Neuron (in vitro differentiated cells): ENCODE data around the gene NPAS3.

ENCODE experiments used
- H2AFZ ChIP-seq: one replicate; pipeline ENCODE4 v1.6.1; 2013; ENCODE audit warnings: low read depth, mild to moderate bottlenecking, inconsistent platforms, low read length, moderate library complexity
- H3K27me3 ChIP-seq: one replicate; pipeline ENCODE4 v1.6.1; 2013; ENCODE audit warnings: low read length; ENCODE audit not compliant: insufficient read depth
- H3K36me3 ChIP-seq: one replicate; pipeline ENCODE4 v1.6.1; 2013; ENCODE audit warnings: low read length; ENCODE audit not compliant: insufficient read depth
- H3K4me1 ChIP-seq: one replicate; pipeline ENCODE4 v1.6.1; 2013; ENCODE audit warnings: low read length; ENCODE audit not compliant: insufficient read depth
- H3K4me3 ChIP-seq: 2 replicates; pipeline ENCODE4 v1.5.1; 2013; ENCODE audit warnings: mild to moderate bottlenecking, low read length, moderate library complexity
- H3K9me3 ChIP-seq: one replicate; pipeline ENCODE4 v1.6.1; 2013; ENCODE audit warnings: low read length

Gene NPAS3

GRCh38 chr14:32950584-32950983, 11.9 kb downstream of the NPAS3 start:
- Histone ChIP-seq H3K27me3 (no peaks in the 10 kb centered on the region), H2AFZ (no peak overlapping the region), H3K4me3 (no peak overlapping the region), H3K36me3 (peaks cover 8% of the 10 kb centered on the region), H3K9me3 (no peaks in the 10 kb centered on the region), H3K4me1 (peaks cover 41% of the 10 kb centered on the region)

DNA sequence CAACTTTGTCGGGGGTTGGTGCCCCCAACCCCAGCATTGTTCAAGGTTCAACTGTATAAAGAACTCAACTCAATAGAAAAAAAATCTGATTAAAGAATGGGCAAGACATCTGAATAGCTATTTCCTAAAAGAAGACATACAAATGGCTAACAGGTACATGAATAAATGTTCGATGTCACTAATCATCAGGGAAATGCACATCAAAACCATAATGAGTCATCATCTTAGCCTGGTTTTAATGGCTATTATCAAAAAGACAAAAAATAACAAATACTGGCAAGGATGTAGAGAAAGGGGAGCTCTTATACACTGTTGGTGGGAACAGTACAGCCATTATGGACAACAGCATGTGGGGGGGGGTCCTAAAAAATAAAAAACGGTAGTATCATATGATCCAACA, 28.7 kb downstream of the NPAS3 start:
- Histone ChIP-seq H3K4me3 (no peak overlapping the region), H3K4me1 (peaks cover 2% of the 10 kb centered on the region), H3K9me3 (peaks cover 13% of the 10 kb centered on the region), H3K36me3 (peaks cover 26% of the 10 kb centered on the region), H3K27me3 (no peaks in the 10 kb centered on the region), H2AFZ (no peak overlapping the region)

DNA sequence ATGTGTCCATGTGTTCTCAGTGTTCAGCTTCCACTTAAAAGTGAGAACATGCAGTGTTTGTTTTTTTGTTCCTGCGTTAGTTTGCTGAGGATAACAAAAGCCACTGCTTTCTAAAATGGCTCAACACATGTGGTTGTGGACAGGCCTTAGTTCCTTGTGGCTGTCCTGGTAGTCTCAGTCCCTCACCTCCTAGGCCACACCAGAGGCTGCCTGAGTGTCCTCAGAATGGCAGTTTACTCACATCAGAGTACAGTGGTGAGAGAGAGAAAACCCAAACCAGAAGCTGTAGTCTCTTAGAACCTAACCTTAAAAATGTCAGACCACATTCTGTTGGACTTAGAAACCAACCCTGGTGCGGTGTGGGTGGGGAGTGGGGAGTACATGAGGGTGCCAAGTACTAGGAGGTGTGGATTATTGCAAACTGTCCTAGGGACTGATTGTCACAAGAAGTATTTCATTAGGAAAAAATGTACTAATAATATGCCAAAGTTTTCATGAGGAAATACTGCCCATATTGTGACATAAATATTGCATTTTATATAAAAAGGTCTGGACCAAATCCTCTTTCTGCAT, 30.4 kb downstream of the NPAS3 start:
- Histone ChIP-seq H2AFZ (no peak overlapping the region), H3K4me1 (peaks cover 2% of the 10 kb centered on the region)

DNA sequence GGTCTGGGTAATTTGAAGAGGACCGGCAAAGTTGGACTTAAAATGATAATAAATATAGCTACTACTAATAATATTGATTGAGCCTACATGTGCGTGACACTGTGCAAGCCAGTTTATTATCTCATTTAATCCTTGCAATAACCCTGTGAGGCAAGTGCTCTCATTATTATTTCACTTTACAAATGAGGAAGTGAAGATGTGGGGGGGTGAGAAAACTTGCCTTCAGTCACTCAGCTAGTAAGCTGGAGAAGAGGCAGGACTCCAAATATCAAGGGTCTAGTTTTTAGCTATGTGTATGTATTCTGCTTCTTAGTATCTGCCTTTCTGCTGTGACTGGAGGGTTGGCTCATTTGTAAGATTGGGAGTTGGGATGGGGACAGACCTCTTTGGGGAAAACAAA, 39.2 kb downstream of the NPAS3 start:
- H3K27me3 ChIP-seq = no peaks in the 10 kb centered on the region
- peaks cover 18% of the 10 kb centered on the region for H3K36me3 ChIP-seq
- H2AFZ ChIP-seq = no peak overlapping the region
- H3K9me3 ChIP-seq = no peaks in the 10 kb centered on the region
- no peak overlapping the region for H3K4me3 ChIP-seq
- H3K4me1 ChIP-seq = peaks cover 14% of the 10 kb centered on the region

More for the DNA sequence above, 30.4 kb downstream of the NPAS3 start:
- Histone ChIP-seq H3K27me3 (no peaks in the 10 kb centered on the region), H3K36me3 (peaks cover 27% of the 10 kb centered on the region), H3K9me3 (peaks cover 11% of the 10 kb centered on the region), H3K4me3 (no peak overlapping the region)

- Histone ChIP-seq H3K4me3 (no peak overlapping the region), H3K36me3 (peaks cover 16% of the 10 kb centered on the region), H3K27me3 (no peaks in the 10 kb centered on the region), H2AFZ (no peak overlapping the region), H3K9me3 (no peaks in the 10 kb centered on the region), H3K4me1 (peaks cover 14% of the 10 kb centered on the region)
Measured at GRCh38 chr14:32978691-32979255, 40.1 kb downstream of the NPAS3 start.

GRCh38 chr14:32980178-32980901, 41.7 kb downstream of the NPAS3 start:
- H3K9me3 ChIP-seq = no peaks in the 10 kb centered on the region
- H3K4me1 ChIP-seq = peaks cover 29% of the 10 kb centered on the region
- H2AFZ ChIP-seq = no peak overlapping the region
- H3K4me3 ChIP-seq = no peak overlapping the region
- H3K27me3 ChIP-seq = no peaks in the 10 kb centered on the region
- H3K36me3 ChIP-seq = peaks cover 13% of the 10 kb centered on the region

GRCh38 chr14:32980902-32981501, 42.3 kb downstream of the NPAS3 start:
- no peaks in the 10 kb centered on the region for H3K9me3 ChIP-seq
- H3K4me3 ChIP-seq = no peak overlapping the region
- peaks cover 10% of the 10 kb centered on the region for H3K36me3 ChIP-seq
- no peaks in the 10 kb centered on the region for H3K27me3 ChIP-seq
- peaks cover 35% of the 10 kb centered on the region for H3K4me1 ChIP-seq
- H2AFZ ChIP-seq = no peak overlapping the region

DNA sequence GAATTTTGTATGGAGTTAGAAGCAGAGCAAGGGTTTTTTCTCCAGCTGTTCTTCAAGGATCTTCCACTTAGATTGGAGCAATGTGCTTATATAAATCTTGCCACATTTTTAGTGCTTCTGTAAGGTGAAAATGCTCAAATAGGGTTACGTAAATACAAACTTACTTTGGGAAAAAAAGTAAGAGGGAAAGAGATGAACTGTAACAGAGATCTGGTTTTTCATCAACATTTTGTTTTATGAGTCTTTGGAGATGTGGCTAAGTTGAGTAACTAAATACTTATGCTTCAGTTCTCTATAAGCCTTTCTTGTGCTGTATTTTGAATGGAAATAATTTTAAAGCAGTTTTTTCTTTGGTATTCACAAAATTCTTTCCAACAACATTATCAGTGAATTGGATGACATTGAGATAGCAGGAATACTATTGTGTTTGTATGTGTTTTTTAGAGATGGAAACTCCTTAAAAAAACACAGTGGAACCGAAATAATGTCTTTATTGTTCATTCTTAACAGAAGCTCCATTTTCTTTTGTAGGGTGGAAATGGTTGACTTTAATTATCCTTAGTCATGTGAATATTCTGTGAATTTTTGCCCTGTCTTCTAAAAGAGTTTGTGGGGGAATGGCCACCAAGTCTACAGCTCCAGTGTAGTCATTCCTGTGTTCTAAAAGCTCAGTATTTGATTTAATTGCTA, 45.7 kb downstream of the NPAS3 start:
- peaks cover 63% of the 10 kb centered on the region for H3K4me1 ChIP-seq
- H3K9me3 ChIP-seq = peaks cover 3% of the 10 kb centered on the region
- H3K27me3 ChIP-seq = no peaks in the 10 kb centered on the region
- no peak overlapping the region for H3K4me3 ChIP-seq
- H2AFZ ChIP-seq = no peak overlapping the region
- H3K36me3 ChIP-seq = no peaks in the 10 kb centered on the region

DNA sequence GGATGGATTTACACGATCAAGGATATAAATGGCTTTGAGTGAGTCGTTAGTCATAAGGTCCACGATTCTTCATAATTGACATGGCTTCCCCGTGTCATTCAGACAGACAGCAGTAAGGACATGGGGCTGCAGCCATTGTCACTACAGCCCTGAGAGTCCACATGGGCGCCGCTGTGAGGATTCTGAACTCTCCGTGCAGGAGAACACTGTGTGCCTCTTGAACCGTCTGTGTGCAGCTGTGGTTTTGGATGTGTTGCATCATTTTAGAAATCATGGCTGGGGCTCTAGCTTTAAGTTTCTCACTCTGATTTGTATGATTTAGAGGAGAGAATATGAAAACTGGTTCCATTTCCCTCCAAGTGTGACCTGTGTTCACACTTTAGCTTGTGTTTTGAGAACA, 47.2 kb downstream of the NPAS3 start:
- Histone ChIP-seq H3K4me3 (peak overlapping the region; percentile 36), H3K4me1 (peaks cover 55% of the 10 kb centered on the region), H2AFZ (no peak overlapping the region), H3K9me3 (peaks cover 3% of the 10 kb centered on the region), H3K27me3 (no peaks in the 10 kb centered on the region), H3K36me3 (no peaks in the 10 kb centered on the region)

GRCh38 chr14:32986791-32987540, 48.3 kb downstream of the NPAS3 start:
- no peaks in the 10 kb centered on the region for H3K27me3 ChIP-seq
- peak overlapping the region; percentile 36 for H3K4me3 ChIP-seq
- H3K36me3 ChIP-seq = no peaks in the 10 kb centered on the region
- no peak overlapping the region for H2AFZ ChIP-seq
- peaks cover 60% of the 10 kb centered on the region for H3K4me1 ChIP-seq
- peaks cover 4% of the 10 kb centered on the region for H3K9me3 ChIP-seq

- peaks cover 17% of the 10 kb centered on the region for H3K9me3 ChIP-seq
- H3K4me1 ChIP-seq = peaks cover 32% of the 10 kb centered on the region
- H3K27me3 ChIP-seq = no peaks in the 10 kb centered on the region
- no peak overlapping the region for H2AFZ ChIP-seq
- H3K4me3 ChIP-seq = no peak overlapping the region
- H3K36me3 ChIP-seq = peaks cover 5% of the 10 kb centered on the region
Measured at GRCh38 chr14:32991691-32992090, 53.0 kb downstream of the NPAS3 start.

- H3K9me3 ChIP-seq = peaks cover 22% of the 10 kb centered on the region
- H3K27me3 ChIP-seq = no peaks in the 10 kb centered on the region
Measured at GRCh38 chr14:32993921-32994320, 55.2 kb downstream of the NPAS3 start.

More at GRCh38 chr14:32993921-32994320, 55.2 kb downstream of the NPAS3 start:
- Histone ChIP-seq H3K36me3 (peaks cover 5% of the 10 kb centered on the region), H3K4me3 (no peak overlapping the region), H3K4me1 (peaks cover 12% of the 10 kb centered on the region), H2AFZ (no peak overlapping the region)
